GM19397 (cell line): ENCODE measurements around the gene RALGAPB.

Source experiments
- ATAC-seq: cut with Tn5 transposase; IDR thresholded peaks from one replicate; pipeline ENCODE4 v1.9.1; 2021; ENCODE audit warnings: mild to moderate bottlenecking, moderate library complexity; ENCODE audit not compliant: unreplicated experiment

RALGAPB gene

GRCh38 chr20:38603286-38603685 lies 130.6 kb downstream of the RALGAPB start:
- no peak for ATAC-seq

DNA sequence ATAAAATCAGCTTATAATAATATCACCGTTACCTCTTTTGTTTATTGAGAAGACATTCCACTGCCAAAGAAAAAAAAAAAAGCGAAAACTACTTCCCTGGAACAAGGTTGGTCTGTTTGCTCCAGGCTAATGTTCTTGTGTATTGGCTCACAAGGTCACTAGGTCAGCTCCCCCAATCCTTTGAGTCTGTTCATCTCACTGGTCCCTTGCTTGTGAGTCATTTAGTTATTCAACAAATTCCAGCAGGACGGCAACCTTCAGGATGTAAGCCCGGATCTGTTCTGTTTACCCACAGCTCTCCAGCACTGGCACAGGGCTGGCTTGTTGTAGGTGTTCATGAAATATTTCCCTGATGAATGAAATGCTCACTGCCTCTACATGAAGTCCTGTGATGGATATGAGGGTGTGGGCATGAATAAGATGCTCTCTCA lies 132.2 kb downstream of the RALGAPB start:
- ATAC-seq, result no peak

DNA sequence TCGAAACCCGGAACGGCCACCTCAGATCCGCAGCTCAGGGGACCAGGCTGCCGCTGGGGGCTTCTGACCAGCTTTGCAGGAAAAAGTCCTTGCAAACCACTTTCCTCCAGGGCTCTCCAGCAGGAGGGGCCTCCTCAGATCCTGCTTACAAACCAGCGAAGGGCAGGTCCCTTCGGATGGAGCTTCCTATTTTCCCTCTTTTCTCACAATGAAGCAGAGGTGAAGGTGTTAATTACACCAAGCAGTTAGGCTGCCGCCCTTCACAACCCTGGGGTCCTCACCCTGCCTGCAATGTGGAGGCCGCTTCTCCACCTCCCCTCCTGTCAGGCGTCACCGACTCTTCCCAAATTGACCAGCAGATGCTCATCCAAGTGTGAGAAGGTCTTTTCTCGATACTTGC lies 134.7 kb downstream of the RALGAPB start:
- no peak for ATAC-seq

- no peak for ATAC-seq
Measured at GRCh38 chr20:38608188-38608587, 135.5 kb downstream of the RALGAPB start.

GRCh38 chr20:38609815-38610214 lies 137.2 kb downstream of the RALGAPB start:
- ATAC-seq, result no peak

DNA sequence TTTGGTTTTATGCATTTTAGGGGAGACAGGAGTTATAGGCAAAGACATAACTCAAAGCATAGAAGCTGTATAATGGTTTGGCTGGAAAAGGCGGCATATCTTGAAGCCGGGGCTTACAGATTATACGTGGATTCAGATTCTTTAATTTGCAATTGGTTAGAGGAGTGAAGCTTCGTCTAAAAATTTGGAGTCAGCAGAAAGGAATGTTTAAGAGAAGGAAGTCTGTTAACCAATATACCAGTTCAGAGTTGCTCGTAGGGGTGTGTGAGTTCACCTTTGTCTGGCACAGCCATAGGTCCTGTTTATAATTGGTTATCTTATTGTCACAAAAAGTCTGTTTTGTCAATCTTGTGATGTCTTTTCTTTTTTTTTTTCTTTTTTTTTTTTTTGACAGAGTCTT lies 137.9 kb downstream of the RALGAPB start:
- ATAC-seq, result no peak

- ATAC-seq, result no peak
Measured at GRCh38 chr20:38612751-38613515, 140.3 kb downstream of the RALGAPB start.

- no peak for ATAC-seq
Measured at GRCh38 chr20:38615283-38615682, 142.6 kb downstream of the RALGAPB start.

GRCh38 chr20:38616457-38616856 lies 143.8 kb downstream of the RALGAPB start:
- ATAC-seq, result no peak

GRCh38 chr20:38617011-38617829 lies 144.6 kb downstream of the RALGAPB start:
- ATAC-seq, result no peak

GRCh38 chr20:38617830-38618196 lies 145.2 kb downstream of the RALGAPB start:
- ATAC-seq, result no peak

DNA sequence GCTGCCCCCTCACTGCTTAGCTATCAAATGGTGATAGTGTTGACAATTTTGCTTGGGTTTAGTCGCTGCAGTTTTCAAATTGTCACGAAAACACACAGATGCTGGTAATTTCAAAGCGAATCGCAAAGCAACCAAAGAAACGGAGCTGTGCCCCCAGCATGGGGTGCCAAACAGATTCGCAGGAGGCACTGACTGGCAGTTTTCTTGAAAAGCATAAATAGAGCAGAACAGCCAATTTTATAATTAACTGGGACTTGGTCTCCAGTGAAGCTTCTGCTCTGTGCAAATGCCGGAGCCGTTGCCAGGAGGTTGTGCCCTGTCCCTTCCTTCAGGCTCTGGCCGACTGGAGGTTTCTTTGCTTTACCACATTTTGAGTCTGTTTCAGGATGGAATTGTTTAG lies 147.8 kb downstream of the RALGAPB start:
- no peak for ATAC-seq

DNA sequence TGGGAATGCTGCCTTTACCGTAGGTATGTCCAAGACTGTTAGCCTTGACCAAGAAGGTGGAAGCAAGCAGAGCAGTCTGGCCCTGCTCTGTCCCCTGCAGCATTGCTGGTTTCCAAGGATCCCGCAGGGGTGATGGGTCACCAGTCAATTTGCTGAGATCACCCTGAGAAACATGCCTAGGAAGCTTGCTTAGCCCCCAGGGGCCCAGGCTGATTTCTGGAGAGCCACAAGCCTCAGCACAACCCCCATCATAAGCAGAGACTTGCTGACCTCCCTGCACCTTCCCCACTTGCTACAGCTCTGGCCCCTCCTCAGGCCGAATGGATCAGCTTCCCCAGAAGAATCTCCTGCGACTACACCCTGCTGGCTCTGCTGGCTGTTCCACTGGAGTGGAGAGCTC lies 150.4 kb downstream of the RALGAPB start:
- no peak for ATAC-seq

GRCh38 chr20:38624084-38624483 lies 151.4 kb downstream of the RALGAPB start:
- ATAC-seq, result no peak

DNA sequence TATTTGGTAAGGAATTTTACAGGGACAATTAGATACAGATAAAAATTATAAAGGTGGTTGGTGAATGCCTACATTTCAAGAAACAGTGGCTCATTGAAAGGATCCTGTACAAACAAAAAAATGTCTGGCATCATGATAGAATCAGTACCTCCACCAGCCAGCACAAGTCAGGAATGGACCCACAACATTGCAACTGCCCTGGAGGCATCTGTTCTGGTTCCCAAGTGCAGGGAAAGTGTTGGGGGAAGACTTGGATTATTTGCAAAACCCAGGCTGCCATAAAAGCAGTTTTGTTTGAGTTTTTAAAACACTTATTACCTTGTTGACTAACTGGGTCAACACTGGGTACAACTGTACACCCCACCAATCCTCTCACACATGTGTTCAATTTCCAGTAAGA lies 153.3 kb downstream of the RALGAPB start:
- ATAC-seq, result no peak

- no peak for ATAC-seq
Measured at GRCh38 chr20:38626921-38627659, 154.4 kb downstream of the RALGAPB start.
